Activated T-cell treated with anti-CD3 and anti-CD28 coated beads for 24 hours (primary cell): ENCODE measurements around the gene LTBP1.
"Not testable (repeated sequence)": the region's sequence is repeated elsewhere in the genome, so short reads cannot be mapped to it uniquely, and the experiment has no call there.

ENCODE experiments used
- DNase-seq: peaks from one replicate; pipeline ENCODE4 v3.0.0-alpha.2; 2020; ENCODE audit warnings: low read depth

The LTBP1 gene

DNA sequence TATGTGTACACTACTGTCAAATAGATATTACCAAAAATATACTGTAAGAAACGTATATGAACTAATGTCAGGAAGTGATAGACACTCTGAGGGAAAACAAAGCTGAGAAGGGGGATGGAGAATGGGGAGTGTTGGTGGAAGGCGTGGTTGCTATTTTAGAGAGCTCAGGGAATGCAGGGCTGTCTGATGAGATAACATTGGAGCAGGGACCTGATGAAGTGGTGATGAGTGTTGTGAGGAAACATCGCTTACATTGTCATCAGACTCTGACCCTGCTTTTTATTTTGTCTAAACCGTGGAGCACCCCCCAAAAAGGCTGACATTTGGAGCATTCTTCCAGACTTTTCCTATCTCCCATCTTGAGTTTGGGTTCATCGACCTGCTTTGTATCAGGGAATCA is 194.7 kb downstream of the LTBP1 start:
- no peak for DNase-seq

DNA sequence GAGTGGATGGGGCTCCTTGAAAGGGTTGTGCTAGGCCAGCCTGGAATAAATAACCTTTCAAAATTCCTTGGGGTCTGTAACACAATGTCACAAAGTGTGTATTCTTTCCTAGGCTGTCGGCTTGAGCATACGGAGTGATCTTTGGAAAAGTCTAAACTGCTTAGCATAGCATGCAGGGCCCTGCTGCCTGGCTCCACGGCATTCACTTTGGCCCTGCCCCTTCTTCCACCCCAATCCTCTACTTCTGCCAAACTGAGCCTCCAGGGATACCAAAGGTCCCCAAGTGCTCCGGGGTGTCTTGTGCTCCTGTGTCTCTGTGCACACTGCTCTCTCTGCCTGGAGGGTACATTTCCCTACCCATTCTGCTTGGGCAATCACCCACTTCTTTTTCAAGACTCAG is 196.1 kb downstream of the LTBP1 start:
- no peak for DNase-seq

DNA sequence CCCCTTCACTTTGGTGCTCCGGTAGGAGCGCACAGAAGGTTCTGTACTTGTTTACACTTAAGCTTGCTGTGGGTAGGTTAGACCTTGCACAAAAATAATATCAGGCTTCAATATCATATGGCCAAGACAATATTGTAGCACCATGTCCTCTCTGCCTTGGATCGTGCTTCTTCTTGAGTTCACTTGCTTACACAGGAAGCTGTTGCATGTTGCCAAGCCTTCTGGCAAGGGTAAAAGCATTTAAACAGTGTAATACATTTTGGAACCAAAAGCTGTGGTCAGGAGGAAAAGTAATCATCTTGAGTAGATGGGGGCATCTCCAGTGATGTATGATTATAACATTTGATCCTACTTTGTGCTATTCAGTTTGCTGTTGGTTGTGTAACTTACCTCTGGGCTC is 197.5 kb downstream of the LTBP1 start:
- DNase-seq, result no peak

DNA sequence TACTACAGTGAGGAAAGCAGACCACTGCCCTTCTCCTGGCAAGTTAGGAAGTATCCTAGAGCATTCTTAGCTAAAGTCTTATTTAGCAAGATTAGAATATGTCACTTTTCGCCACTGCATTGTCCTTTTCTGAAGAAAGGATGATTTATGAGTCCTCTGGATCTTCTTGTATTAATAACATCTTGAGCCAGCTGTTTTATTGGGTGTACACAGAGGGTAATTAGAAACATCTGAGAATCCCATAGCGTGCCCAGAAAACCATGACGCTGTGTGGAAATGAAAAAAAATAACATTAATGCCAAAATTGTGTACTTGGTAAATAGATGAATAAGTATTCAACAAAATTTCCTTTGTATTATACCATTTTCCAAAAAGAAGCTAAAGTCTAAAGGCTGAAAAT is 198.7 kb downstream of the LTBP1 start:
- DNase-seq, result no peak

DNA sequence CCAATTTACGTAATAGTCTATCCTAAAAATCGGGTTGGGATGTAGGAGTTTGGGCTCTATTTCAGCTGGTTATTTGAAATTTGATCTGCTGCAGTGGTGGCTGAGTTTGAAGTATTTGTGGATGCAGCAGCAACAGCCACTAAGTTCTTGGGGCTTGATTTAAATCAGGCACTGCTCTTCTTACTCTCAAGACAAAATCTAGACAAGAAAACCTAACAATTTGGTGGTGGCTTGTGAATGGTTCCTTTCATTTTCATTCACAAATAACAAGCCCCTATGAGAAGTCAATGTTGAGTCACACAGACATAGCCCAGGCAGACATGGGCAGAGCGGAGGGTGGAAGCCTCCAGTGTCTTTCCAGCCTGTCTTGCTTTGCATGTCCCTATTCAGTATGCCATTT is 199.3 kb downstream of the LTBP1 start:
- DNase-seq, result no peak

DNA sequence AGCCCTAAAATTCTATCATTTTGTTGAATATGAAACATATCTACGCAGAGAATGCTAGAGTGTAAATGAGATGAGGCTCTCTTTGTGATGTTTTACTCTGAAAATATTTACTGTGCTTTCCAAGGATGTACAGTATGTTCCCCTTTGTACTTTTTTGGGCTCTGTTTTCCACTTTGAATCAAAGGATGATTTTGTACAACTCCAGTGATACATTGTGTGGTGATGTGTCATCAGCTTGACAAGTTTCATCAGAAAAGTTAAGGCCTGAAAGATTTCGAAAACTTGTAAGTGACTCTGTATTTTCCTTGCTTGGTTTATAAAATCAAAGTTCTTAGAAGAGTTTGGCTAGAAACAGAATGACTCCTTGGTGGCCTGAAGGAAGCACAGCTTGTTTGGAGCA is 206.3 kb downstream of the LTBP1 start:
- DNase-seq, result no peak

DNA sequence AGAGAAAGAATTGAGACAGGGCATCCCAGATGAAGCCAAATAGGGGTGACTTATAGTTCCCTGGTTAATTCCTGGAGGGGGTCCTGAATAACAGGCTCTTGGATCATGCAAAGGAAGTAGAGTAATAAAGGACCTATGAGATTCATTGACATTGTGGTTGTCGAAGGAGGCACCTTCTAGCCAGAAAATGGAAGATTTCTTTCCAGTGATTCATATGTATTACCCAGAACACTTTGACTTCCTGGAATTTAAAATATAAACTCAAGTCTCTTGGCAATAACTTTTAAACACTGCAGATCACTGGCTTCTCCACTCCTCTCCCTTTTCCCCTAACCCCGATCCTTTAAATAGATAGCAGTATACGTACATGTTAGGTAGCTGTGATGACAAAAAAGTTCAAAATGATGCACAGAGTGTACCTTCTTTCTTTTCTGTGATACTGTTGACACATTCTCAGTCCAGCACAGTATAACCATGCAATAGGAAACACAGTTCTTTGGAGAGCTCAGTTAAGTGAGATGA is 211.8 kb downstream of the LTBP1 start:
- DNase-seq, result no peak

DNA sequence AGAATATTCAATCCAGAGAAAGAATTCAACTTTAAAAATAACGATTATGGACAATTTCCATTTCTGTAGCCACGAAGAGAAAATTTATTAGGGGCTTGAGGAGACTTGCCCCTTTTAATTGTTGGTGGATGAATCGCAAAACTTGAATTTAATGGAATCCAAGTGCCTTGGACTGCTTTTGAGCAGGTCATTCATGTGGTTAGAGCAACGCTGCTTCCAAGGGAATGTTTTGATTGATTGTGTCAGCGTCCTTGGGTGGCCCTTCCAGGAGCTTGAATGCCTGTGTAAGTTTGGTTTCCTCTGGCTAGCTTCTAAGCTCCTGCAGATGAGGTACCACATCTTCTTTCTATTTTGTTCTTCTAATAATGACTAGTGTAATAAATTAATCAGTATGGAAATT is 213.4 kb downstream of the LTBP1 start:
- no peak for DNase-seq

DNA sequence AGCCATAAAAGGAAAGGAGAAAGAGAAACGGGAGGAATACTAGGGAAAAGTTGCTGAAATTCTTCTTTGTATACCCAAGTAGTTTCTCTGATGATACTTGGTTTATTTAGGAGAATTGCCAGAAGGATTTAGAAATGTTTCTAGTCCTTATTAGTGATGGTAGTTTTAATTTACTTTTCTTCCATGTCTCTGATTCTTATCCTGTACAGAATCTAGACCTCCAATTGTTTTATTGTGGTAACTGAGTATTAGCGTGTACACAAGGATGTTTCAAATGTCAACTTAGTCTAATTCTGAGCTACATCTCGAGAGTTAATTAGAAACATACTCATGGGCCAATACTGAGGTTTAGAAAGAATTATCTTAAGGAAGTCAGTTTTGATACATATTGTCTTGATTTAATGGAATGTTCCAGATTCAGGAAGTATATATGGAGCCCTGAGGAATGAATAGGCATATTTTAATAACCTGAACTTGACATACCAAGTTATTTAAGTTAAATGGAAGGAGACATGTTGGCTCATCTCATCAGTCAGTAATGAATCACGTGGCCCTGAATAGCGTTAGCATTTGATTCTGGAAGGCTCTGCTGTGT is 219.6 kb downstream of the LTBP1 start:
- no peak for DNase-seq

DNA sequence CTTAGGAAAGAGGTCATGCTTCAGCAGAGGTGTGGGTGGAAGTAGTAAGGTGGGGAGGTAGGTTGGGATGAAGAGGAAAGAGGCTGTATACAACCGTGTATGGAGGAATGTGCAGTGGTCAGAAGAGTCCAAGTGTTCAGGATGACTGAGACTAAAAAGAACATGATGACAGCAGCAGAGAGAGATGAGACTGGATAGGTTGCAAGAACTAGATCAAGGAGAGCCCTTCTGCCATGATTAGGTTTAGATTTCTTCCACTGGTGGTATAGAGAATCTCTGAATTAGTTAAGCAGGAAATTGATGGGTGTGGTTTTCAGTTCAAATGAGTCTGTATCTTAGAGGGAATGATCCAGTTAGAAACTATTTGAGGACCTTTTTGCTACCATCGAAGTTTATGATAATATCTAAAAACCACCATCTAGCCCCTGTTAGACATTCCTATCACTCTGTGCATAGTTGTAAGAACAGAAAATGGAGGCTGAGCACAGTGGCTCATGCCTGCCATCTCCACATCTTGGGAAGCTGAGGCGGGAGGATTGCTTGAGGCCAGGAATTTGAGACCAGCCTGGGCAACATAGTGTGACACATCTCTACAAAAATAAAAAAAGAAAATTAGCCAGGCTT is 221.0 kb downstream of the LTBP1 start:
- no peak for DNase-seq

DNA sequence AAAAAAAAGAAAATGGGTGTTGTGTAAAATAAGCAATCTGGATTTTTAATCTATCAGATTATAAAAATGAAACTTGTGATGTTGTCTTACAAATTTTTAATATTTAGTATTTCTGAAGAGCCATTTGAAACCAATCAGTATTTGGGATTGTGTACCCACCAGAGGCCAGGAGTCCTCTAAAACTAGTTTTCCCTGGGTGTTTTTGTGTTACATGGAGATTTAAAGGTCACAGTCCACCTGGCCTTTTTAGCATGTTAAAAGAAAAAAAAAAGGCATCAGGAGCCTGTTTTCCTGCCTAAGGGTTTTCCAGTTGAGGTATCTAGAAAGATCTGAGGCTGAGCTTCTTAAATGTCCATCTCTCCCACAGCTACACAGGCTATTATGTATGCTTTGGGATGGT is 221.7 kb downstream of the LTBP1 start:
- DNase-seq, result no peak

DNA sequence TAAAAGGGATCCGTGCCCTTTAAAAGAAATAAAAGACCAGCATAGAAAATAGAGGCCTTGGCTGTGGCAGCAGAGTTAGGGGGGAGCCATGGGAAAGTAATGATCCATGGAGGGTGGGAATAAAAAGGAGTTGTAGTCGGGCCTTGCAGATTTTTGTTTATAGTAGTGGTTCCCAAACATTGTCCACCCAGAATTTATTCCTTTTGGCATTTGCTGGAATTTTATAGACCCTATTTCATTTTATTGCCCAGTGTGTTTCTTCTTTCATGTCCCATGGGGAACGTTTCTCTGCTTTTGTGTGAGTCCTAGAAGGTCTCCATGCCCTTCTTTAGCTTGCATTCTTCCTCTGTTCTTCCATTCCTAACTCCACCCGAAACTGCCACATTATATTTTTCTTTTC is 222.2 kb downstream of the LTBP1 start:
- no peak for DNase-seq

DNA sequence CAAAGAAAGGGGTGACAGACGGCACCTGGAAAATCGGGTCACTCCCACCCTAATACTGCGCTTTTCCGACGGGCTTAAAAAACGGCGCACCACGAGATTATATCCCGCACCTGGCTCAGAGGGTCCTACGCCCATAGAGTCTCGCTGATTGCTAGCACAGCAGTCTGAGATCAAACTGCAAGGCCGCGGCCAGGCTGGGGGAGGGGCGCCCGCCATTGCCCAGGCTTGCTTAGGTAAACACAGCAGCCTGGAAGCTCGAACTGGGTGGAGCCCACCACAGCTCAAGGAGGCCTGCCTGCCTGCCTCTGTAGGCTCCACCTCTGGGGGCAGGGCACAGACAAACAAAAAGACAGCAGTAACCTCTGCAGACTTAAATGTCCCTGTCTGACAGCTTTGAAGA is 223.5 kb downstream of the LTBP1 start:
- not testable (repeated sequence) for DNase-seq

DNA sequence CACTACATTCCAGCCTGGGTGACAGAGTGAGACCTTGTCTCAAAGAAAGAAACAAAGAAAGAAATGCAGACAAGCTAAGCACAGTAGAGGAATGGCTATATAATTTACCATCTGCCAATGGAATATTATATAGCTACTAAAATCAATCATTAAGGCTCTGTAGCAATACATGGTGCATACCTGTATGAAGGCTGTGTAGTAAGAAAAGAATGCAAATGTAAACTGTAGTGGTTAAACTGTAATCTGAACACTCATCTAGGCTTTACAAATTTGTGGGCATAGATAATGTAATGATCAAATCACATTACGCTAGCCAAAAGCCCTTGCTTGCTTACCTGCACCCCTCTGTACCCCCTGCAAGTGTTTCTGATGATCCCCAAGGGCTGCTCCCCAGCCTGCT is 230.9 kb downstream of the LTBP1 start:
- no peak for DNase-seq

DNA sequence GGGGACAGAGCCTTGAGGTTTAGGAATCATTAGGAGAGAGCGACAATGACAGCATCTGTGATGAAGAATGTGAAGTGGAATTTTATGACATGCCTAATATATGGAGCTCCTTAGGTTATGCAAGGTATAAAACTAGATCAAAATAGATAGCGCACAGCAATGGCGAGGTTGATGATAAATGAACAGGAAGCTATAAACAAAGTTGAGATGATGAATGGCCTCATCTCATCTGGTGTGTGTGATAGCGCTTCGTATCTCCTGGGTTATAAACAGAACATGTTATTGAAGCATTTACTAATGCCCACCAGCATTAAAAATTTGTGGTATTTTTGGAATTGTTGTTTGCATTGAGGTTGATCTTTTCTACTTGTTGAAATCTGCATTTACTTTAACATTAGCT is 231.5 kb downstream of the LTBP1 start:
- no peak for DNase-seq

DNA sequence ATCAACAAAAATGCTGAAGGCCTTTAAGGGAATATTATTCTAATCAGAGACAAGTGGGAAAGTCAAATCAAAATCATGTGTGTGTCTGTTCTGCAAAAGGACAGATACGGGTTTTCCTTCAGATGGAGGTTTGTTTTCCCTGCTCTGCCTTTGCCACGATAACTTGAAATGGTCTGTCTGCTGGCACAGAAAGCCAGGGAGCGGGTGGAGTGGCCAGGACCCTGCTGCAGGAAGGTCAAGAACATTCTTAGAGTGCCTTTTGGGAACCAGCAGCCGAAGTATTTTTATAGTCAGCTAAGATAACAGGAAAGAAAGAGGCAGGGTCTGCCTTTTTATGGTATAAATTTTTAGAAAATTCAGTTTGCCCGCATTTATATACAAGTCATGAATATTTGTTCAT is 234.2 kb downstream of the LTBP1 start:
- DNase-seq, result no peak

DNA sequence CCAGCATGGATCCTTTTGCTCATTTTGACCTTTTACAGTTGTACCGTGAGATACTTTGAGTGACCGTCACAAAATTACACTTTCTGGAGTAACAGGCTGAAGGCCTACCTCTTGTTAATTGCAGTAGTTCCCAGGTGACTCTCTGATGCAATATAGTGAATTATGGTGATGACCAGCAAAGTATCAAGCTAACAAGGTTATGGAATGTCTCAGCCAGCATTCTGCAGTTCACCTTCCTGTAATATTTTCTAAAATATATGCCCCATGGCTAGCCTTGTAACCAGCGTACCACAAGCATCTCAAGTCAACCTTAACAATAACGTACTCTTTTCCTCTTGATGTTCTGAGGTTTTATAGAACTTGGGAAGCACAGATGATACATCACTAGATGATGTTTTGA is 234.7 kb downstream of the LTBP1 start:
- no peak for DNase-seq

DNA sequence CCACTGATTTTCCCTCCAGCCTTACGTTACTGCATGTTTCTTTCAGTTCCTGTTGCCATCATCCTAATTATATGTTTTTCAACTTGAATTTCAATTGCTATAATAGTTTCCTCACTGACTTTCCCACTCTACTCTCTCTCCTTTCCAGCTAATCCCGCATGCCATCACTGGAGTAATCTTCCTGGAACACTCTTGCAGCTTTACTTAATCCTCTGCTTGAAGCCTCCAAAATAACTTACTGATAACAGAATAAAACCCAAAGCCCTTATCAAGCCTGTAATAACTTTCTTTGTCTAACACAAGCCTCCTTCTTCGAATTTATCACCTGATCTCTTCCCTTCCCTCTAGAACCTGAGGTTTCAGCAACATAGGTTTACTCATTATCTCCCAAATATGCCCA is 237.3 kb downstream of the LTBP1 start:
- no peak for DNase-seq

DNA sequence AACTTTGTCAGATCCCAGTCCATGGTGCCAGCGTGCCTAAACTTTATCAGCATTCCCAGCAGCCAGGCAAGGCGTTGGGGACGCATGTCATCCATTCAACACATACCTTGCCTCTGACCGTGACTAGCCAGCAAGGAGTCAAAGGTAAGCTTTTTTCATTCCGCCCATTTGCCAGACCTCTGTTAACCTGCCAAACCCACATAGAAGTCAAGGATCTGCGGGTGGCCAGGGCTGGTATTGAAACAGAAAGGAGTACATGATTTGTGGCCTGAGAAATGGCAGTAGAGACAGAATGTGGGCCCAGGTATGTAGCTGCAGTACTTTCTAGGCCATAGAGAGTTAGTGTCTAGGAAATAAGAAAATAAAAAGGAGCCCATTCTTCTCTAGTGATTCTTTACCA is 240.2 kb downstream of the LTBP1 start:
- no peak for DNase-seq

DNA sequence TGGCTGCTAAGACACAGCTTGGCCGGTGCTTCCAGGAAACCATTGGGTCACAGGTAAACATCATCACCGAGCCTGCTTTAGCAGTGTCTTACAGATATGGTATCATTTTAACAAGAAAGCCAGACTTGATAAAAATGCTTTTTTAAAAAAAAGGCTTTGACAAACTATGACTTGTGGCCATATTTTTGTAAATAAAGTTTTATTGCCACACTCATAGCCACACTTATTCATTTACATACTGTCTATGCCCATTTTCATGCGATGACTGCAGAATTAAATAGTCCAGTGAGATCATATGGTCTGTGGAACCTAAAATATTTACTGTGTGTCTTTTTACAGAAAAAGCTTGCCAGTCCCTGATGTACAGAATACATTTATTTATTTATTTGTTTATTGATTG is 242.0 kb downstream of the LTBP1 start:
- DNase-seq, result no peak

DNA sequence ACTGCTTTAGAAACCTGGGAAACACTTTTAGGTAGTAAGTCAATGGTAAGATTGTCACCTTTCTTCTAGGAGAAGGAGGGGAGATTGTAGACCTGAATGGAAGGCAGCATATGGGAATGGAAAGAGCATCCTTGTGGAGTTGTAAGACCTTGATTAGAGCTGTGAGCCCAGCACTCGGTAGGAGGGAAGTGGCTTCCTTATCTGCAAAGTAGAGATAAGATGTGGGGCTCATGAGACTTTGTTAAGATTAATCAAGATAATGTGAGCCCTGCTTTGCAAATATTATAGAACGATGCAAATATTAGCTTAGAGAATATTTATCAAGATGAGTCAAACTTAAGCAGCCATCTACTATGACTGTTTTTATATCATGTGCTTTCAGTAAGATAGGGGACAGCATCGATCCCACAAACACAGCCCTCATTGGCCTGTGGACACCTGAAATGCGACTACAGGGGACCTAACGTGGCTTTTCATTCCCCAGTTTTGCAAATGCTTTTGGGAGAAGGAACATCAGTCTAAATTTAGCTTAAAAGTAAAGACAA is 243.7 kb downstream of the LTBP1 start:
- no peak for DNase-seq

DNA sequence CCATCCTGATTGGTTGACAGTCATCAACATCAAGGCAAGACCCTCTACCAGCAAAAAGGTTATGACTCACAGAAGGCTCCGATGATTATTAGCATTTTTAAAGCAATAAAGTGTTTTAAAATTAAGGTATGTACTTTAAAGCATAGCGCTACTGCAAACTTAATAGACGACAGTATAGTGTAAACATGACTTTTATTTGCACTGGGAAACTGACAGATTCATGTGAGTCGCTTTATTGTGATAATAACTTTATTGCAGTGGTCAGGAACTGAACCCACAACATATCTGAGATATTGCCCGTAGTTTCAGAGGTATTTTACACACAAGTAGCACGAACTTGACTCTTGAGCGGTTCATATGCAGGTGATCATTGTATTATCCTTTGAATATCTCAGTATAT is 249.1 kb downstream of the LTBP1 start:
- DNase-seq, result no peak

DNA sequence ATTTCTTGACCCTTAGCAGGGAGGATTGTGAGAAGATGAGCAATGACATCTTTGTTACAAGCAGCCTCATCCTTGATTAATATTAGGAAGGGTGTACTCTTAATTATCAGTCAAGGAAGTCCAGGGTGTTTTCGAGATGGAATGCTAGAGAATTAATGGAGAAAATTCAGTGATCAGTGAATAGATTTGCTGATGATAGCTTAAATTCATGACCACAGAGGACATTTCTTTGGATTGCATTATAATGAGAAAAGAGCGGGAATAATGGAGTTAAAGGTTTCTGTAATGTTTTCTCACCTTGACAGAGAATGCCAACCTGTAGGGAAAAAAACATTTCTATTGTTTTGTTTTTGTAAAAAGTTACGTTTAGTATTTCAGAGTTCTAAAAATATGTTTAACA is 249.9 kb downstream of the LTBP1 start:
- no peak for DNase-seq
